ENCODE measurements around the gene PIGZ. TPM values are rescaled to one million over a fixed set of nuclear protein-coding genes. Genes with fewer than 3 reads are reported as not detected.

PIGZ gene
- total RNA-seq, 1 experiment from 2014 or later: 5.1 TPM

DNA sequence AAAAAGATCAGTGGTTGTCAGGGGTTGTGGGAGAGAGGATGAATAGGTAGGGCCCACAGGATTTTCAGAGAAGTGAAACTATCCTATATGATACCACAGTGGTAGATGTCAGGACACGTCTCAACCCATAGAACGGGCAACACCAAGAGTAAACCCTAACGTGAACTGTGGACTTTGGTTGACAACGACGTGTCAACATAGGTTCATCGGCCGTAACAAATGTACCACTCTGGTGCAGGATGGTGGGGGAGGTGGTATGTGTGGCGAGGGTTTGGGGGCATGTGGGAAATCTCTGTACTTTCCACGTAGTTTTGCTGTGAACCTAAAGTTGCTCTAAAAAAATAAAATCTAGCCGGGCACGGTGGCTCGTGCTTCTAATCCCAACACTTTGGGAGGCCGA is 13.0 kb upstream of the PIGZ start:
- DNase-seq: no peak
- H3K4me1 ChIP-seq: peaks cover 5% of the 10 kb centered on the region; the same call in 1 of the 2 replicates
- no peaks in the 10 kb centered on the region for H3K36me3 ChIP-seq (ENCODE audit: control insufficient read depth, insufficient read depth, low read length)
- TF ChIP-seq, protein P1, sequence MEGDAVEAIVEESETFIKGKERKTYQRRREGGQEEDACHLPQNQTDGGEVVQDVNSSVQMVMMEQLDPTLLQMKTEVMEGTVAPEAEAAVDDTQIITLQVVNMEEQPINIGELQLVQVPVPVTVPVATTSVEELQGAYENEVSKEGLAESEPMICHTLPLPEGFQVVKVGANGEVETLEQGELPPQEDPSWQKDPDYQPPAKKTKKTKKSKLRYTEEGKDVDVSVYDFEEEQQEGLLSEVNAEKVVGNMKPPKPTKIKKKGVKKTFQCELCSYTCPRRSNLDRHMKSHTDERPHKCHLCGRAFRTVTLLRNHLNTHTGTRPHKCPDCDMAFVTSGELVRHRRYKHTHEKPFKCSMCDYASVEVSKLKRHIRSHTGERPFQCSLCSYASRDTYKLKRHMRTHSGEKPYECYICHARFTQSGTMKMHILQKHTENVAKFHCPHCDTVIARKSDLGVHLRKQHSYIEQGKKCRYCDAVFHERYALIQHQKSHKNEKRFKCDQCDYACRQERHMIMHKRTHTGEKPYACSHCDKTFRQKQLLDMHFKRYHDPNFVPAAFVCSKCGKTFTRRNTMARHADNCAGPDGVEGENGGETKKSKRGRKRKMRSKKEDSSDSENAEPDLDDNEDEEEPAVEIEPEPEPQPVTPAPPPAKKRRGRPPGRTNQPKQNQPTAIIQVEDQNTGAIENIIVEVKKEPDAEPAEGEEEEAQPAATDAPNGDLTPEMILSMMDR (IDR thresholded peaks at IDR 0.05; ENCODE audit: insufficient read depth in 1 of 2, low read depth in 1 of 2, low read length in 1 of 2, severe bottlenecking in 1 of 2, unreplicated experiment in 1 of 2): no peak
- intact Hi-C loops (cut with micrococcal nuclease; ENCODE audit: unreplicated experiment): no loop called here
- ChIA-PET CTCF (interaction anchor here (1.2 kb wide), 1 partner anchor 48 kb away, joined by 3 read pairs; the partner anchor contains the start of gene MELTF), POLR2A (no interaction called here)
- H3K9me3 ChIP-seq: 0 out of 2 replicates have a peak, but pooled peaks cover 9% of the 10 kb centered on the region
- H3K4me3 Mint-ChIP-seq (ENCODE audit: unreplicated experiment): no peak overlapping the region
- BruUV-seq (replicated peaks): no TSS peak
- H3K4me3 ChIP-seq (ENCODE audit: low read depth, low read length): no peak overlapping the region
- H3K27me3 Mint-ChIP-seq (ENCODE audit: insufficient read depth, unreplicated experiment): no peaks in the 10 kb centered on the region
- H3K27me3 ChIP-seq (replicated peaks; ENCODE audit: control insufficient read depth, insufficient read depth, low read length): no peaks in the 10 kb centered on the region
- H3K27ac Mint-ChIP-seq (ENCODE audit: unreplicated experiment): no peak overlapping the region
- H3K36me3 Mint-ChIP-seq (ENCODE audit: insufficient read depth, unreplicated experiment): no peaks in the 10 kb centered on the region
- no peaks in the 10 kb centered on the region for H3K4me1 Mint-ChIP-seq (ENCODE audit: low read depth, unreplicated experiment)
- peaks cover 19% of the 10 kb centered on the region for H3K9me3 Mint-ChIP-seq (ENCODE audit: unreplicated experiment)

DNA sequence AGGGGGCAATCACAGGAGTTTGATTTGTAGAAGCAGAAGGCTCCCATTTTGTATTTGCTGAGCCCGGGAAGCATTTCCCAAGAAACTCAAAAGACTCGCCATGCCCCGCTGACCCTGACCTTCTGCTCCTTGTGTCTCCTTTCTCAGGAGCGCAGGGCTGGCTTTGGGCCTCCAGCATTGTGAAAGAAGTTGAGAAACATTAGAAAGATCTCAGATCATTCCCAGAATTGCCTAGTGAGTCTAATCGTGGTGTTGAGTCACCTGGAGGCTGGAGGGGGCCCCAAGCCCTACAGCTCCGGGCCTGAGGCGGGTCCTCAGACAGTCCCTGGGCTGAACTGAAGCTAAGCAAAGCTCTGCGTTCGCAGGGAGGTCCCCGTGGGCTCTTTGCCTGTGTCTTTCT is 10.9 kb upstream of the PIGZ start:
- Histone ChIP-seq H3K36me3 (ENCODE audit: control insufficient read depth, insufficient read depth, low read length) (no peaks in the 10 kb centered on the region), H3K9me3 (0 out of 2 replicates have a peak, but pooled peaks cover 9% of the 10 kb centered on the region), H3K27me3 (replicated peaks; ENCODE audit: control insufficient read depth, insufficient read depth, low read length) (no peaks in the 10 kb centered on the region), H3K4me1 (peaks cover 5% of the 10 kb centered on the region; the same call in 1 of the 2 replicates), H3K4me3 (ENCODE audit: low read depth, low read length) (no peak overlapping the region)
- ChIA-PET POLR2A (no interaction called here), CTCF (interaction anchor here (0.7 to 1.4 kb wide), 2 partner anchors 13 to 50 kb away, joined by 4 to 7 read pairs; partner anchors contain the start of gene MELTF)
- Mint-ChIP-seq H3K4me1 (ENCODE audit: low read depth, unreplicated experiment) (no peaks in the 10 kb centered on the region), H3K27me3 (ENCODE audit: insufficient read depth, unreplicated experiment) (no peaks in the 10 kb centered on the region), H3K36me3 (ENCODE audit: insufficient read depth, unreplicated experiment) (no peaks in the 10 kb centered on the region), H3K27ac (ENCODE audit: unreplicated experiment) (no peak overlapping the region), H3K9me3 (ENCODE audit: unreplicated experiment) (peaks cover 18% of the 10 kb centered on the region), H3K4me3 (ENCODE audit: unreplicated experiment) (no peak overlapping the region)
- TF ChIP-seq, protein P1 (IDR thresholded peaks at IDR 0.05; ENCODE audit: insufficient read depth in 1 of 2, low read depth in 1 of 2, low read length in 1 of 2, severe bottlenecking in 1 of 2, unreplicated experiment in 1 of 2): no peak
- DNase-seq: peak; percentile 32 to 44
- BruUV-seq (replicated peaks): no TSS peak
- intact Hi-C loops (cut with micrococcal nuclease; ENCODE audit: unreplicated experiment): no loop called here

DNA sequence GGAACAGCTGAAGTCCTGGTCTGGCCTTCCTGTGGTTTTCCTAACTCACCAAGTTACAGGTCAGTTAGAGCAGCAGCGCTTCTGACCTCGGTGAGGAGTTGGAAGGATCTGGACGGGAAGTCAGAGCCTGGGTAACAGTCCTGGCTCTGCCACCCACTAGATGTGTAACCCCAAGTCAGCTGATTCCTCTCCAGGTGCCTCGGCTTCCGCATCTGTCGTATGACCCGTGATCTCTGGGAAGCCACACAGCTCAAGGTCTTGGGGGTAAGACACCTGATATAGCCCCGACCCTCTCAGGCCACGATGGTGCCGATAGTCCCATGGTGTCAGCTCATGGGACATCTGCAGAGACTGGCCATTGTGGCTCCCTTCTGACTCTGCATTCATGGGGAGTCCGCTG is 8.3 kb upstream of the PIGZ start:
- CTCF ChIA-PET: no interaction called here
- POLR2A ChIA-PET: no interaction called here
- DNase-seq: no peak
- H3K36me3 ChIP-seq (ENCODE audit: control insufficient read depth, insufficient read depth, low read length): no peaks in the 10 kb centered on the region
- H3K27me3 ChIP-seq (replicated peaks; ENCODE audit: control insufficient read depth, insufficient read depth, low read length): no peaks in the 10 kb centered on the region
- no TSS peak for BruUV-seq (replicated peaks)
- H3K4me3 ChIP-seq (ENCODE audit: low read depth, low read length): no peak overlapping the region
- H3K27me3 Mint-ChIP-seq (ENCODE audit: insufficient read depth, unreplicated experiment): no peaks in the 10 kb centered on the region
- no peaks in the 10 kb centered on the region for H3K36me3 Mint-ChIP-seq (ENCODE audit: insufficient read depth, unreplicated experiment)
- H3K9me3 Mint-ChIP-seq (ENCODE audit: unreplicated experiment): no peaks in the 10 kb centered on the region
- no peak overlapping the region for H3K4me3 Mint-ChIP-seq (ENCODE audit: unreplicated experiment)
- H3K4me1 Mint-ChIP-seq (ENCODE audit: low read depth, unreplicated experiment): no peaks in the 10 kb centered on the region
- intact Hi-C loops (cut with micrococcal nuclease; ENCODE audit: unreplicated experiment): no loop called here
- peaks cover 5% of the 10 kb centered on the region; the same call in 1 of the 2 replicates for H3K4me1 ChIP-seq
- H3K27ac Mint-ChIP-seq (ENCODE audit: unreplicated experiment): no peak overlapping the region
- H3K9me3 ChIP-seq: 0 out of 2 replicates have a peak, but pooled peaks cover 7% of the 10 kb centered on the region
- TF ChIP-seq, protein P1 (IDR thresholded peaks at IDR 0.05; ENCODE audit: insufficient read depth in 1 of 2, low read depth in 1 of 2, low read length in 1 of 2, severe bottlenecking in 1 of 2, unreplicated experiment in 1 of 2): no peak
